ENCODE data around the gene MRGPRD. TPM values are rescaled to one million over a fixed set of nuclear protein-coding genes. Genes with fewer than 3 reads are reported as not detected.

MRGPRD gene
- total and polyA plus RNA-seq, 2 donors (not counting 1 experiment from before 2014, with no cell fraction given) = not detected

DNA sequence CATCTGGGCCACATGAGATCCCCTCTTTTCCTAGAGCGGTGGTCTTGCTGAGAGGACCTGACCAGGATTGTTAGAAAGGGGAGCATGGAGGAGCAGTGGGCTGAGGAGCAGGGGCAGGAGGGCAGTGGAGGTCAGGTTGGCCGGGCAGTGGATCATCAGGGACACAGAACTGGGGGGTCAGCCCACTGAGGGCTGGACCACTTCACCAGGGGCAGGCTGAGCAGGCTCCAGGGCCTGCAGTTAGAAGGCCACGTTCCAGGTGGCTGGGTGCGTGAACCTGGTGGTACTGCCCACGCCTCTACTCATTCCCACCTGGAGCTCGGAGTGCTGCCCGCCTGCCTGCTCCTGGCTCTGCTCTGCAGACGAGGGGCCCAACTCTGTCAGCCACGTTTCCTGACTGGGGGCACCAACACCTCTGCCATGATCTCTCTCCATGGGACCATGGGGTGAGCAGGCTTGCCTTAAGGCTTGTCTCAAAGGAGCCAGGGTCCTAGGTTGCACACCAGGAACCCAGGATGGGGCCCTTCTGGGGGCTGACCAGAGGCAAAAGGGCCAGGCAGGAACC is 22.6 kb upstream of the MRGPRD start:
- Mint-ChIP-seq H3K9me3 (ENCODE audit: insufficient read depth) (no peaks in the 10 kb centered on the region), H3K4me1 (no peaks in the 10 kb centered on the region), H3K27ac (no peak overlapping the region), H3K4me3 (no peak overlapping the region), H3K27me3 (peaks cover 28% of the 10 kb centered on the region)
- no peaks in the 10 kb centered on the region for H3K36me3 ChIP-seq (replicated peaks in 1 of 2; ENCODE audit: control extremely low read depth in 1 of 2, control insufficient read depth in 1 of 2, extremely low read depth in 1 of 2, insufficient read depth in 2 of 2, low read length in 1 of 2)
- no peak overlapping the region for H2AFZ ChIP-seq (ENCODE audit: insufficient read depth, low read depth, low read length, poor library complexity, severe bottlenecking)
- H3K9me3 ChIP-seq (ENCODE audit: control extremely low read depth in 1 of 3, control insufficient read depth in 2 of 3, insufficient read depth in 1 of 3, low read length in 2 of 3) = no peaks in the 10 kb centered on the region
- ChIA-PET POLR2A (no interaction called here), CTCF (no interaction called here)
- H3K27me3 ChIP-seq (replicated peaks in 1 of 4; ENCODE audit: control extremely low read depth in 1 of 4, control insufficient read depth in 3 of 4, insufficient read depth in 4 of 4, low read length in 3 of 4) = peaks cover 0 to 10% (median 1%) of the 10 kb centered on the region in 4 experiments
- no peaks in the 10 kb centered on the region for H3K79me2 ChIP-seq (ENCODE audit: control insufficient read depth, insufficient read depth, low read length)
- no peak overlapping the region for H3K4me3 ChIP-seq (ENCODE audit: control extremely low read depth in 1 of 5, extremely low read depth in 1 of 5, insufficient read depth in 1 of 5, low read depth in 2 of 5, low read length in 4 of 5)
- DNase-seq (no peak), ATAC-seq (ENCODE audit: low read depth) (no peak)
- no peak overlapping the region for H3K9ac ChIP-seq (ENCODE audit: low read length)
- WGBS (ENCODE audit: insufficient coverage) = 94% methylated on average over 9 of the region's 9 CpGs
- no peak overlapping the region for H3K27ac ChIP-seq (ENCODE audit: low read length in 2 of 2)
- no peaks in the 10 kb centered on the region for H4K20me1 ChIP-seq (ENCODE audit: control insufficient read depth, insufficient read depth, low read length, poor library complexity, severe bottlenecking)
- TF ChIP-seq, protein P1, sequence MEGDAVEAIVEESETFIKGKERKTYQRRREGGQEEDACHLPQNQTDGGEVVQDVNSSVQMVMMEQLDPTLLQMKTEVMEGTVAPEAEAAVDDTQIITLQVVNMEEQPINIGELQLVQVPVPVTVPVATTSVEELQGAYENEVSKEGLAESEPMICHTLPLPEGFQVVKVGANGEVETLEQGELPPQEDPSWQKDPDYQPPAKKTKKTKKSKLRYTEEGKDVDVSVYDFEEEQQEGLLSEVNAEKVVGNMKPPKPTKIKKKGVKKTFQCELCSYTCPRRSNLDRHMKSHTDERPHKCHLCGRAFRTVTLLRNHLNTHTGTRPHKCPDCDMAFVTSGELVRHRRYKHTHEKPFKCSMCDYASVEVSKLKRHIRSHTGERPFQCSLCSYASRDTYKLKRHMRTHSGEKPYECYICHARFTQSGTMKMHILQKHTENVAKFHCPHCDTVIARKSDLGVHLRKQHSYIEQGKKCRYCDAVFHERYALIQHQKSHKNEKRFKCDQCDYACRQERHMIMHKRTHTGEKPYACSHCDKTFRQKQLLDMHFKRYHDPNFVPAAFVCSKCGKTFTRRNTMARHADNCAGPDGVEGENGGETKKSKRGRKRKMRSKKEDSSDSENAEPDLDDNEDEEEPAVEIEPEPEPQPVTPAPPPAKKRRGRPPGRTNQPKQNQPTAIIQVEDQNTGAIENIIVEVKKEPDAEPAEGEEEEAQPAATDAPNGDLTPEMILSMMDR (IDR thresholded peaks at IDR 0.05) = no peak
- no peaks in the 10 kb centered on the region for H3K4me1 ChIP-seq (ENCODE audit: control insufficient read depth in 2 of 2, insufficient read depth in 2 of 2, low read length in 2 of 2)
- intact Hi-C loops (cut with micrococcal nuclease) = no loop called here
- no peak overlapping the region for H3K4me2 ChIP-seq (replicated peaks; ENCODE audit: low read depth, low read length, poor library complexity, severe bottlenecking)

DNA sequence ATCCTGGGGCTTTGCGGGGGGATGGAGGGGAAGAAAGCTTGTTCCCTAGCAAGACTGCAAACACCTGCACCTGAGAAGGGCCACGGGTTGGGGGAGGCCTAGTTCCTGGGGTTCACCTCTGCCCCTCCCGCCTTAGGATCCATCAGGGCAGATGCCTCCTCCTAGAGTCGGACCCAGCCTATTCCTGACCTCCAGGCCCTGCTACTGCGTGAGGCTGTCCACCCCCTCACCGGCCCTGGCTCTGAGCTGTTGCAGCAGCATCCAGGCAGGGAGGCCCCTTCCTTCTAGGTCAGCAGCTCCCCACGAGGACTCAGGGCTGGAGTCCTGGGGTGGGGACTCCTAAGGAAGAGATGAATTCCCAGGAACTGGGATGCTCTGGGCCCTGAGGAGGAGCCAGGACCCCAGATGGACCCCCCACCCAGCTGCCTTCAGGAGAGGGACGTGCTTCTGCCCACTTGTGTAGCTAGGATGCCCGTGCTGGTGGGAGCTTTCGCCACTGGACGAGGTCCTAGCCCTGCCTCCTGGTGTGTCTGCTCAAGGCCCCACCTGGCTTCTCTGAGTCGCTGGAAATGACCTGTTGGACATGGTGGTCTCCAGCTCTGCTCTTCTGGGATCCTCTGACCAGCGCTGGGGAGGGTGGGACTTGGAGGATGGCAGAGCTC is 21.9 kb upstream of the MRGPRD start:
- H3K27me3 Mint-ChIP-seq = peaks cover 21% of the 10 kb centered on the region
- CTCF ChIA-PET = no interaction called here
- Histone ChIP-seq H3K79me2 (ENCODE audit: control insufficient read depth, insufficient read depth, low read length) (no peaks in the 10 kb centered on the region), H2AFZ (ENCODE audit: insufficient read depth, low read depth, low read length, poor library complexity, severe bottlenecking) (no peak overlapping the region), H3K36me3 (replicated peaks in 1 of 2; ENCODE audit: control extremely low read depth in 1 of 2, control insufficient read depth in 1 of 2, extremely low read depth in 1 of 2, insufficient read depth in 2 of 2, low read length in 1 of 2) (no peaks in the 10 kb centered on the region), H3K4me2 (replicated peaks; ENCODE audit: low read depth, low read length, poor library complexity, severe bottlenecking) (no peak overlapping the region), H3K4me1 (ENCODE audit: control insufficient read depth in 2 of 2, insufficient read depth in 2 of 2, low read length in 2 of 2) (no peaks in the 10 kb centered on the region), H3K4me3 (ENCODE audit: control extremely low read depth in 1 of 5, extremely low read depth in 1 of 5, insufficient read depth in 1 of 5, low read depth in 2 of 5, low read length in 4 of 5) (no peak overlapping the region), H3K9ac (ENCODE audit: low read length) (no peak overlapping the region), H3K27me3 (replicated peaks in 1 of 4; ENCODE audit: control extremely low read depth in 1 of 4, control insufficient read depth in 3 of 4, insufficient read depth in 4 of 4, low read length in 3 of 4) (peaks cover 0 to 9% (median 1%) of the 10 kb centered on the region in 4 experiments), H3K27ac (ENCODE audit: low read length in 2 of 2) (no peak overlapping the region), H3K9me3 (ENCODE audit: control extremely low read depth in 1 of 3, control insufficient read depth in 2 of 3, insufficient read depth in 1 of 3, low read length in 2 of 3) (no peaks in the 10 kb centered on the region), H4K20me1 (ENCODE audit: control insufficient read depth, insufficient read depth, low read length, poor library complexity, severe bottlenecking) (no peaks in the 10 kb centered on the region)
- 88% methylated on average over 13 of the region's 13 CpGs for WGBS (ENCODE audit: insufficient coverage)
- POLR2A ChIA-PET = no interaction called here
- H3K27ac Mint-ChIP-seq = no peak overlapping the region
- intact Hi-C loops (cut with micrococcal nuclease) = no loop called here
- no peak for TF ChIP-seq EZH2 (IDR thresholded peaks at IDR 0.05; ENCODE audit: borderline replicate concordance, insufficient read depth, low read depth, low read length, poor library complexity, severe bottlenecking)
- TF ChIP-seq, protein P1 (IDR thresholded peaks at IDR 0.05) = no peak
- no peaks in the 10 kb centered on the region for H3K4me1 Mint-ChIP-seq
- no peak for ATAC-seq (ENCODE audit: low read depth)
- DNase-seq = no peak
- H3K9me3 Mint-ChIP-seq (ENCODE audit: insufficient read depth) = no peaks in the 10 kb centered on the region
- H3K4me3 Mint-ChIP-seq = no peak overlapping the region
